ENCODE measurements around the gene PPP1R13L. TPM values are rescaled to one million over a fixed set of nuclear protein-coding genes. Genes with fewer than 3 reads are reported as not detected.

Gene PPP1R13L
- total RNA-seq, 1 donor: 5.6 TPM

DNA sequence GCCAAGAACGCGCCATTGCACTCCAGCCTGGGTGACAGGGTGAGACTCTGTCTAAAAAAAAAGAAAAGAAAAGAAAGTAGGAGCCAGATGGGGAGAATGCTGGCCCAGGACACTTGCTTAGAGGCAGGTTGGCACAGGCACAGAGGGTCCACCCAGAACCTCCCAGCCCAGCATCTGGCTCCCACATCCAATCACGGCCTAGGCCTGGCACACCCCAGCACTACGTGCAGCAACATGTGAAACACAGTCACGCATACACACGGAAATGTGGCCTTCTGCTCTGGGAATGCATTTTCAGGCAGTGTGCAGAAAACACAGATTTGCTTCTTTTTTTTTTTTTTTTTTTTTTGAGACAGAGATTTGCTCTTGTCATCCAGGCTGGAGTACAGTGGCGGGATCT is 42.1 kb upstream of the PPP1R13L start:
- no peak for DNase-seq (ENCODE audit: low read depth)
- no peak overlapping the region for H3K4me3 ChIP-seq (ENCODE audit: low read depth, low read length)
- TF ChIP-seq, protein P1, sequence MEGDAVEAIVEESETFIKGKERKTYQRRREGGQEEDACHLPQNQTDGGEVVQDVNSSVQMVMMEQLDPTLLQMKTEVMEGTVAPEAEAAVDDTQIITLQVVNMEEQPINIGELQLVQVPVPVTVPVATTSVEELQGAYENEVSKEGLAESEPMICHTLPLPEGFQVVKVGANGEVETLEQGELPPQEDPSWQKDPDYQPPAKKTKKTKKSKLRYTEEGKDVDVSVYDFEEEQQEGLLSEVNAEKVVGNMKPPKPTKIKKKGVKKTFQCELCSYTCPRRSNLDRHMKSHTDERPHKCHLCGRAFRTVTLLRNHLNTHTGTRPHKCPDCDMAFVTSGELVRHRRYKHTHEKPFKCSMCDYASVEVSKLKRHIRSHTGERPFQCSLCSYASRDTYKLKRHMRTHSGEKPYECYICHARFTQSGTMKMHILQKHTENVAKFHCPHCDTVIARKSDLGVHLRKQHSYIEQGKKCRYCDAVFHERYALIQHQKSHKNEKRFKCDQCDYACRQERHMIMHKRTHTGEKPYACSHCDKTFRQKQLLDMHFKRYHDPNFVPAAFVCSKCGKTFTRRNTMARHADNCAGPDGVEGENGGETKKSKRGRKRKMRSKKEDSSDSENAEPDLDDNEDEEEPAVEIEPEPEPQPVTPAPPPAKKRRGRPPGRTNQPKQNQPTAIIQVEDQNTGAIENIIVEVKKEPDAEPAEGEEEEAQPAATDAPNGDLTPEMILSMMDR (IDR thresholded peaks at IDR 0.05; ENCODE audit: insufficient read depth, low read depth, low read length): no peak

GRCh38 chr19:45446295-45446694 is 41.4 kb upstream of the PPP1R13L start:
- H3K4me3 ChIP-seq (ENCODE audit: low read depth, low read length): no peak overlapping the region
- peak; percentile 43 for DNase-seq (ENCODE audit: low read depth)
- TF ChIP-seq, protein P1 (IDR thresholded peaks at IDR 0.05; ENCODE audit: insufficient read depth, low read depth, low read length): peak; percentile 30

DNA sequence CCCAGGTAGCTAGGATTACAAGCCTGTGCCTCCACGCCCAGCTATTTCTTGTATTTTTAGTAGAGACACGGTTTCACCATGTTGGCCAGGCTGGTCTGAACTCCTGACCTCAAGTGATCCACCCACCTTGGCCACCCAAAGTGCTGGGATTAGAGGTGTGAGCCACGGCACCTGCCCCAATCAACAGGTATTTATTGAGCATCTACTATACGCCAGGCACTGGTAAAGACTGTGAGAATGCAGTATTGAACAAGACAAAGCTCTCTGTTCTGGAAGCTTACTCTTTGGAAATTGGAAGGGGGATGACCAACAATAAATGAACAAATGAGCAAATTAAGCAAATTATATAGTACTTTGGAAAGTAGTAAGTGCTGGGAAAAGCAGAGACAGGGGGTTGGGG is 40.3 kb upstream of the PPP1R13L start:
- no peak overlapping the region for H3K4me3 ChIP-seq (ENCODE audit: low read depth, low read length)
- TF ChIP-seq, protein P1 (IDR thresholded peaks at IDR 0.05; ENCODE audit: insufficient read depth, low read depth, low read length): no peak
- DNase-seq (ENCODE audit: low read depth): no peak

- TF ChIP-seq, protein P1 (IDR thresholded peaks at IDR 0.05; ENCODE audit: insufficient read depth, low read depth, low read length): no peak
- H3K4me3 ChIP-seq (ENCODE audit: low read depth, low read length): peak overlapping the region; percentile 32
- DNase-seq (ENCODE audit: low read depth): peak; percentile 93
Measured at GRCh38 chr19:45444318-45445041, 39.6 kb upstream of the PPP1R13L start.

DNA sequence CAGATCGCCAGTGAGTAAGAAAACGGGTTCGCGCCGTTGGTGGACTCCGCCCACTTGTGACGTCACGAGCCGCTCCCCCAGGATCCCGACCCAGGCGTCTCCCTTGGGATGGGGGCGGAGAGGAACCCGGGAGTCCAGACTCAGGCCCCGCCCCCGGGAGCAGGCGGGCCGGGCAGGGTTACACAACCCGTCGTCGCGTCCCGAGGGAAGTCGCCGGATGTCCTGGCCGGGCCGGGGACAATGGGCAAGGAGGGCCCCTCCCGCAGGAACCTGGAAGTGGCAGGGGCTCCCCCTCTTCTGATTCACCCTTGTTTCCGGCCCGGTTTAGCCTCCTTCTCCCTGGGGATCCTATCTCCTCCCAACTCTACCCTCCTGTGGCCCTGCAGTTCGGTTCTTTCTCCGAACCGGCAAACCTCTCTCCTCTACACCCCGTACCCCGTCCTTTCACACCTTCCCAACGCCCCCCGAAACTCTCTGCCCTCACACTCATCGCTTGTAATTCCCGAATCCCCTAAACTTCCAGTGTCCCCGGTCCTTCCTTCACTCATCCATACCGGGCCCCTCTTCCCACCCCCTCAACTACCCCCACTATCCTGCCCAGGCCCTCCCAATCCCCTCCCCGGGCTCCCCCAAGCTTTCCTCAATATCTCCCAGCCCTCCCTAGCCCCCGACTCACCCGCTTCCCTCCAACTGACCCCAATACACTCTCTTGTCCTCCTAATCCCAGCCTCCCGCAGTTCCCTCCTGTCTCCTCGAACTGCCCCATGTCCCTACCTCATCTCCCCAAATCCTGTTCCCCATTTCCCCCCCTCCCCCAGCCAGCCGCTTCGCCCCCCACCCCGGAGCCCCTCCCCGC is 38.8 kb upstream of the PPP1R13L start:
- peak; percentile 96 for DNase-seq (ENCODE audit: low read depth)
- TF ChIP-seq, protein P1 (IDR thresholded peaks at IDR 0.05; ENCODE audit: insufficient read depth, low read depth, low read length): no peak

GRCh38 chr19:45442778-45443461 is 38.1 kb upstream of the PPP1R13L start:
- TF ChIP-seq, protein P1 (IDR thresholded peaks at IDR 0.05; ENCODE audit: insufficient read depth, low read depth, low read length): no peak
- peak; percentile 74 for DNase-seq (ENCODE audit: low read depth)
- peak overlapping the region; percentile 56 for H3K4me3 ChIP-seq (ENCODE audit: low read depth, low read length)

More for the DNA sequence above, 38.8 kb upstream of the PPP1R13L start:
- H3K4me3 ChIP-seq (ENCODE audit: low read depth, low read length): peak overlapping the region; percentile 56
